Activated B cell treated with CpG ODN at 0.5 μM for 24 hours (primary cell): ENCODE results near the gene ZBTB46. TPM values are rescaled to one million over a fixed set of nuclear protein-coding genes. Genes with fewer than 3 reads are reported as not detected.

Experiments used
- ATAC-seq: fragments of 200-7000 bp; cut with Tn5 transposase; one replicate; pipeline ENCODE4 v1.10.0; 2021; ENCODE audit warnings: low read depth, mild to moderate bottlenecking, moderate library complexity
- CTCF ChIA-PET: fragments of 350-600 bp; sonication (Branson Sonifier 250); formaldehyde crosslinking; loops from one replicate; lab custom pipeline; 2021; ENCODE audit warnings: antibody characterized with exemption; lab: Charles Lee
- POLR2A ChIA-PET: fragments of 350-600 bp; sonication (Branson Sonifier 250); formaldehyde crosslinking; loops from one replicate; lab custom pipeline; 2021; ENCODE audit warnings: antibody characterized with exemption; lab: Charles Lee
- DNase-seq: peaks from one replicate; pipeline ENCODE4 v3.0.0; 2022
- H3K27ac Mint-ChIP-seq: one replicate; pipeline ENCODE4 v1.8.0; 2020; ENCODE audit warnings: mixed read lengths
- H3K27me3 Mint-ChIP-seq: one replicate; pipeline ENCODE4 v1.8.0; 2021; ENCODE audit warnings: mixed read lengths
- H3K36me3 Mint-ChIP-seq: one replicate; pipeline ENCODE4 v1.8.0; 2021; ENCODE audit warnings: low read depth, mixed read lengths
- H3K4me1 Mint-ChIP-seq: one replicate; pipeline ENCODE4 v1.8.0; 2021; ENCODE audit warnings: mixed read lengths
- H3K4me3 Mint-ChIP-seq: one replicate; pipeline ENCODE4 v1.8.0; 2020; ENCODE audit warnings: mild to moderate bottlenecking, mixed read lengths
- H3K9me3 Mint-ChIP-seq: one replicate; pipeline ENCODE4 v1.8.0; 2020; ENCODE audit warnings: mixed read lengths
- CTCF ChIP-seq: fragments of 200-600 bp; IDR thresholded peaks from one replicate; pipeline ENCODE4 v1.8.0; 2022; ENCODE audit warnings: antibody characterized with exemption, mild to moderate bottlenecking
- intact Hi-C: fragments of 100-400 bp; cut with micrococcal nuclease; formaldehyde crosslinking; loops from one replicate; pipeline ENCODE4 v1.15.1; 2024
- total RNA-seq: library from RNA; stranded (reverse); gene quantifications from 2 replicates; pipeline ENCODE4 v1.2.3, GENCODE V29; 2022

ZBTB46 gene
- total RNA-seq, 1 donor from 2014 or later = 0.49 TPM

GRCh38 chr20:63742381-63743024 lies 88.6 kb downstream of the ZBTB46 start:
- no peak for TF ChIP-seq CTCF
- H3K27me3 Mint-ChIP-seq = no peaks in the 10 kb centered on the region
- H3K9me3 Mint-ChIP-seq = no peaks in the 10 kb centered on the region
- ATAC-seq = no peak
- no peak overlapping the region for H3K27ac Mint-ChIP-seq
- no peak for DNase-seq
- intact Hi-C loops = no loop called here
- H3K36me3 Mint-ChIP-seq = peaks cover 1% of the 10 kb centered on the region
- no peak overlapping the region for H3K4me3 Mint-ChIP-seq
- peaks cover 8% of the 10 kb centered on the region for H3K4me1 Mint-ChIP-seq
- CTCF ChIA-PET = no interaction called here
- POLR2A ChIA-PET = interaction anchor here (0.7 to 2.7 kb wide), 3 partner anchors 14 to 205 kb away, joined by 3 to 10 read pairs (median 4); partner anchors contain the start of genes ARFRP1 and ZGPAT

GRCh38 chr20:63741676-63742380 lies 89.2 kb downstream of the ZBTB46 start:
- Mint-ChIP-seq H3K4me1 (peaks cover 12% of the 10 kb centered on the region), H3K27me3 (no peaks in the 10 kb centered on the region), H3K4me3 (no peak overlapping the region), H3K9me3 (no peaks in the 10 kb centered on the region), H3K36me3 (peaks cover 1% of the 10 kb centered on the region), H3K27ac (no peak overlapping the region)
- no peak for TF ChIP-seq CTCF
- ATAC-seq (no peak), DNase-seq (no peak)
- ChIA-PET POLR2A (interaction anchor here (0.6 to 2.7 kb wide), 5 partner anchors 27 to 221 kb away, joined by 3 to 10 read pairs (median 4); partner anchors contain the start of genes ARFRP1, PPDPF and ZGPAT), CTCF (no interaction called here)
- intact Hi-C loops = no loop called here

- Mint-ChIP-seq H3K4me3 (no peak overlapping the region), H3K27me3 (no peaks in the 10 kb centered on the region), H3K36me3 (peaks cover 2% of the 10 kb centered on the region), H3K4me1 (peaks cover 17% of the 10 kb centered on the region), H3K9me3 (no peaks in the 10 kb centered on the region), H3K27ac (no peak overlapping the region)
- intact Hi-C loops = no loop called here
- ChIA-PET CTCF (no interaction called here), POLR2A (interaction anchor here (0.6 to 1.8 kb wide), 4 partner anchors 27 to 221 kb away, joined by 3 to 7 read pairs (median 4); partner anchors contain the start of genes ARFRP1, PPDPF and ZGPAT)
- no peak for TF ChIP-seq CTCF
- no peak for DNase-seq
- ATAC-seq = no peak
Measured at GRCh38 chr20:63741354-63741675, 89.7 kb downstream of the ZBTB46 start.

- DNase-seq (no peak), ATAC-seq (no peak)
- no peak overlapping the region for H3K27ac Mint-ChIP-seq
- ChIA-PET POLR2A (interaction anchor here (0.5 to 1.8 kb wide), 4 partner anchors 26 to 220 kb away, joined by 3 to 7 read pairs (median 4); partner anchors contain the start of genes ARFRP1, PPDPF and ZGPAT), CTCF (no interaction called here)
- no peaks in the 10 kb centered on the region for H3K27me3 Mint-ChIP-seq
- intact Hi-C loops = no loop called here
- H3K36me3 Mint-ChIP-seq = peaks cover 6% of the 10 kb centered on the region
- peak overlapping the region; percentile 48 for H3K4me3 Mint-ChIP-seq
- peaks cover 22% of the 10 kb centered on the region for H3K4me1 Mint-ChIP-seq
- no peaks in the 10 kb centered on the region for H3K9me3 Mint-ChIP-seq
- no peak for TF ChIP-seq CTCF
Measured at GRCh38 chr20:63740627-63741353, 90.3 kb downstream of the ZBTB46 start.
